WTC11 (cell line): ENCODE measurements around the gene KIAA0930. TPM values are rescaled to one million over a fixed set of nuclear protein-coding genes. Genes with fewer than 3 reads are reported as not detected.
A peak's percentile ranks its signal among the peaks of the same experiment; 100 is the strongest.

Experiments used
- ATAC-seq: fragments of 200-7000 bp; cut with Tn5 transposase; 2 replicates; pipeline ENCODE4 v1.10.0; 2021; ENCODE audit warnings: mild to moderate bottlenecking, moderate library complexity
- CTCF ChIA-PET: fragments of 300-600 bp; sonication (Branson Sonifier 250); formaldehyde crosslinking; loops from one replicate; lab custom pipeline; 2021; ENCODE audit warnings: antibody characterized with exemption; lab: Charles Lee
- POLR2A ChIA-PET: fragments of 350-600 bp; sonication (Branson Sonifier 250); formaldehyde crosslinking; loops from one replicate; lab custom pipeline; 2021; ENCODE audit warnings: antibody characterized with exemption; lab: Charles Lee
- DNase-seq: peaks from one replicate; pipeline ENCODE4 v3.0.0; 2021; ENCODE audit warnings: low spot score
- H3K27ac Mint-ChIP-seq: 2 replicates; pipeline ENCODE4 v1.8.0; 2021; ENCODE audit warnings: mixed read lengths
- H3K27me3 Mint-ChIP-seq: 2 replicates; pipeline ENCODE4 v1.8.0; 2021; ENCODE audit warnings: low read depth, mild to moderate bottlenecking, moderate library complexity, mixed read lengths
- H3K36me3 Mint-ChIP-seq: 2 replicates; pipeline ENCODE4 v1.8.0; 2021; ENCODE audit warnings: mixed read lengths
- H3K4me1 Mint-ChIP-seq: 2 replicates; pipeline ENCODE4 v1.8.0; 2022; ENCODE audit warnings: mixed read lengths
- H3K4me3 Mint-ChIP-seq: 2 replicates; pipeline ENCODE4 v1.8.0; 2021; ENCODE audit warnings: mild to moderate bottlenecking, moderate library complexity, mixed read lengths
- H3K9me3 Mint-ChIP-seq: 2 replicates; pipeline ENCODE4 v1.8.0; 2021; ENCODE audit warnings: mixed read lengths
- ATF3 ChIP-seq: sonication (generic); formaldehyde crosslinking; conservative IDR thresholded peaks from 2 replicates; pipeline ENCODE4 v1.8.1; 2022; ENCODE audit warnings: mild to moderate bottlenecking, missing genetic modification reagents
- CREB1 ChIP-seq: sonication (generic); formaldehyde crosslinking; IDR thresholded peaks from 2 replicates; pipeline ENCODE4 v1.8.0; 2023; ENCODE audit warnings: mild to moderate bottlenecking, missing genetic modification reagents
- E2F5 ChIP-seq: sonication (generic); formaldehyde crosslinking; IDR thresholded peaks from 2 replicates; pipeline ENCODE4 v1.8.1; 2022; ENCODE audit warnings: mild to moderate bottlenecking, moderate library complexity, missing genetic modification reagents
- EMX1 ChIP-seq: fragments of 250-450 bp; sonication (Bioruptor Pico); IDR thresholded peaks from 2 replicates; pipeline ENCODE4 v1.8.0; 2021; ENCODE audit warnings: mild to moderate bottlenecking
- ESRRA ChIP-seq: sonication (generic); formaldehyde crosslinking; IDR thresholded peaks from 2 replicates; pipeline ENCODE4 v1.8.1; 2022; ENCODE audit warnings: mild to moderate bottlenecking, missing genetic modification reagents, borderline replicate concordance
- FOXP4 ChIP-seq: sonication (generic); formaldehyde crosslinking; IDR thresholded peaks from 2 replicates; pipeline ENCODE4 v1.8.0; 2022; ENCODE audit warnings: mild to moderate bottlenecking, missing genetic modification reagents
- HMGXB4 ChIP-seq: sonication (generic); formaldehyde crosslinking; IDR thresholded peaks from 2 replicates; pipeline ENCODE4 v1.8.1; 2023; ENCODE audit warnings: mild to moderate bottlenecking, moderate library complexity, missing genetic modification reagents
- JUN ChIP-seq: sonication (generic); formaldehyde crosslinking; IDR thresholded peaks from 2 replicates; pipeline ENCODE4 v1.8.0; 2023; ENCODE audit warnings: mild to moderate bottlenecking, missing genetic modification reagents
- OVOL2 ChIP-seq: fragments of 250-450 bp; sonication (Bioruptor Pico); IDR thresholded peaks from 2 replicates; pipeline ENCODE4 v1.9.0; 2021; ENCODE audit warnings: mild to moderate bottlenecking, borderline replicate concordance
- STAT6 ChIP-seq: sonication (generic); formaldehyde crosslinking; conservative IDR thresholded peaks from 2 replicates; pipeline ENCODE4 v1.8.1; 2023; ENCODE audit warnings: mild to moderate bottlenecking, low read depth, missing genetic modification reagents, moderate library complexity
- TP53 ChIP-seq: sonication (generic); formaldehyde crosslinking; IDR thresholded peaks from 2 replicates; pipeline ENCODE4 v1.8.1; 2023; ENCODE audit warnings: mild to moderate bottlenecking, missing genetic modification reagents
- ZNF281 ChIP-seq: sonication (generic); formaldehyde crosslinking; IDR thresholded peaks from 2 replicates; pipeline ENCODE4 v1.8.0; 2023; ENCODE audit warnings: mild to moderate bottlenecking, missing genetic modification reagents
- ZNF416 ChIP-seq: fragments of 250-450 bp; sonication (Bioruptor Pico); IDR thresholded peaks from 2 replicates; pipeline ENCODE4 v1.9.0; 2021; ENCODE audit warnings: mild to moderate bottlenecking, inconsistent platforms
- ZNF425 ChIP-seq: fragments of 250-450 bp; sonication (Bioruptor Pico); conservative IDR thresholded peaks from 2 replicates; pipeline ENCODE4 v1.9.0; 2021; ENCODE audit warnings: mild to moderate bottlenecking
- ZSCAN18 ChIP-seq: fragments of 250-450 bp; sonication (Bioruptor Pico); IDR thresholded peaks from 2 replicates; pipeline ENCODE4 v2.1.2; 2022; ENCODE audit warnings: mild to moderate bottlenecking, moderate library complexity
- total RNA-seq: library from RNA; stranded (reverse); gene quantifications from 3 replicates; pipeline ENCODE4 v1.2.3, GENCODE V29; 2021

Gene KIAA0930
- total RNA-seq, 1 experiment from 2014 or later: 62.1 TPM

GRCh38 chr22:45217345-45217744, 23.3 kb downstream of the KIAA0930 start (continued):
- TF ChIP-seq STAT6 (CRISPR knock-in tag): no peak
- TF ChIP-seq HMGXB4 (CRISPR knock-in tag): no peak
- TF ChIP-seq, all 79 proteins: peak for 0

GRCh38 chr22:45216133-45217003, 24.3 kb downstream of the KIAA0930 start:
- DNase-seq (peak; percentile 54), ATAC-seq (peak; percentile 77)
- TF ChIP-seq FOXP4 (CRISPR knock-in tag) (no peak), ATF3 (no peak), OVOL2 (CRISPR knock-in tag) (no peak), ZNF425 (no peak), CREB1 (CRISPR knock-in tag) (no peak), JUN (0 out of 2 replicates have a peak, but pooled peaks have one; percentile 62), E2F5 (CRISPR knock-in tag) (0 out of 2 replicates have a peak, but pooled peaks have one; percentile 25), EMX1 (CRISPR knock-in tag) (no peak), ESRRA (CRISPR knock-in tag) (no peak), ZNF281 (CRISPR knock-in tag) (no peak), STAT6 (CRISPR knock-in tag) (no peak), TP53 (CRISPR knock-in tag) (no peak), ZSCAN18 (CRISPR knock-in tag) (no peak), ZNF416 (CRISPR knock-in tag) (no peak)

More at GRCh38 chr22:45216133-45217003, 24.3 kb downstream of the KIAA0930 start:
- POLR2A ChIA-PET: no interaction called here
- CTCF ChIA-PET: interaction anchor here (0.6 to 3.4 kb wide), 2 partner anchors 8 to 448 kb away, joined by 3 to 36 read pairs; no protein-coding TSS in a partner anchor
- Mint-ChIP-seq H3K4me1 (peaks cover 29% of the 10 kb centered on the region), H3K36me3 (no peaks in the 10 kb centered on the region), H3K27ac (peak overlapping the region; percentile 61; the same call in 1 of the 2 replicates), H3K9me3 (no peaks in the 10 kb centered on the region), H3K27me3 (no peaks in the 10 kb centered on the region), H3K4me3 (no peak overlapping the region)
